HG03575 (cell line): Measurements from ENCODE around the gene SPRY4.
"Not testable (repeated sequence)": the region's sequence is repeated elsewhere in the genome, so short reads cannot be mapped to it uniquely, and the experiment has no call there.

Source experiments
- ATAC-seq: cut with Tn5 transposase; IDR thresholded peaks from one replicate; pipeline ENCODE4 v1.9.1; 2021; ENCODE audit not compliant: unreplicated experiment, insufficient number of reproducible peaks, low FRiP score; ENCODE audit errors: extremely low read depth

Gene SPRY4

GRCh38 chr5:142300677-142301076 is 24.1 kb downstream of the SPRY4 start:
- no peak for ATAC-seq

GRCh38 chr5:142298789-142299188 is 26.0 kb downstream of the SPRY4 start:
- ATAC-seq, result no peak

GRCh38 chr5:142297786-142298185 is 27.0 kb downstream of the SPRY4 start:
- not testable (repeated sequence) for ATAC-seq

- ATAC-seq, result no peak
Observed at GRCh38 chr5:142296914-142297417, 27.9 kb downstream of the SPRY4 start.

DNA sequence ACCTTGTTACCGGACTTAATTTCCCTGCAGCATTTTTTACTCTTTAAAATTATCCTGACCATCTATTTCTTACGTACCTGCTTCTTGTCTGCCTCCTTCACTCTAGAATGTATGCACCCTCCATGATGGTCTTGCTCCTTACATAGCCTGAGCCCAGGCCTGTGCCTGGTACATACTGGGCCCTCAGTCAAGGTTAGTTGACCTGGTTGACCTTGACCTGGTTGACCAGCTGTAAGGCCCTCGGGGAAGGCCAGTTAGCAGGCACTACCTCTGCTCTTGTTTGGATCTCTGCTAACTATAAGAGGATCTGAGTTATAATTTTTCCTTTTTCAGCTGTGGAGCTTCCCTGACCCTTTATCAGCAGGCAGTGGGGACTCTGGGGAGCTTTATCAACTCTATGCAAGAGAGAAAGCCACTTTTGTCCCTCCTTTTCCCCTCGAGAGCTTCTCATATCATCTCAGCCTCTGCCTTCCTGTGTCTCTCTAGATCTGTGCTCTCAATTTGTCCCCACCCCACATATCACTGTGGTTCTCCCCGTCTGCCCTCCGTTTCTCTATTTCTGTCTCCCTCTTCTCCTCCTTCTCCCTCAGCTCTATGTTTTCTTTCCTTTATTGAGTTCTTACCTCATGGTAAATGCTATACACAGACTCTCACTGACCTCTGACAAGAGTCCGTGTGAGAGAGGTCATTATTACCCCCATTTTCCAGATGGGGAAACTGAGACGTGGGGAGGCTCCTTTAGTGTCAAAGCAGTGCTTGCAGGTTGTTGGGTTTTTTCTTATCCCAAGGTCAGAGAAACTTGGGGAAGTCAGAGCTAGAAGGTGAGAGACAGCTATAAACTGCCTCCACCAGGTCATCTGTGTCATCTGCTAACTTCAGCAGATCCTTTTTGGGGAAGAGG is 28.6 kb downstream of the SPRY4 start:
- no peak for ATAC-seq

- ATAC-seq, result no peak
Observed at GRCh38 chr5:142295084-142295758, 29.6 kb downstream of the SPRY4 start.

GRCh38 chr5:142293486-142293885 is 31.3 kb downstream of the SPRY4 start:
- no peak for ATAC-seq

DNA sequence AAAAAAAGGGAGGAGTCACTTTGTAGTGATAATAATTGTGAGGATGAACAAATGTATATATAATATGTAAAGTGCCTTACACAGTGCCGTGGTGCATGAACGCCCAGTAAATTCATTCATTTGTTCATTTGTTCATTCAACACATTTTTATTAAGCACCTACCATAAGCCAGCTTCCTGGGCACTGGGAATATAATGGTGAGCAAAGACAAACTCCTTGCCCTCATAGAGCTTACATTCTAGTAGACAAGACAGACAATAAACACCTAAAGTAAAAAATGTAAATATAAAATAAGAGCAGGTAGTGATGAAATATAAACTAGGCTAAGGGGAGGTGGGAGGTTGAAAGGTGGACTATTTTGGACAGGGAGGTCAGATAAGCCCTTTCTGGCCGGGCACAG is 32.0 kb downstream of the SPRY4 start:
- ATAC-seq, result no peak

GRCh38 chr5:142292249-142292648 is 32.6 kb downstream of the SPRY4 start:
- ATAC-seq, result no peak

DNA sequence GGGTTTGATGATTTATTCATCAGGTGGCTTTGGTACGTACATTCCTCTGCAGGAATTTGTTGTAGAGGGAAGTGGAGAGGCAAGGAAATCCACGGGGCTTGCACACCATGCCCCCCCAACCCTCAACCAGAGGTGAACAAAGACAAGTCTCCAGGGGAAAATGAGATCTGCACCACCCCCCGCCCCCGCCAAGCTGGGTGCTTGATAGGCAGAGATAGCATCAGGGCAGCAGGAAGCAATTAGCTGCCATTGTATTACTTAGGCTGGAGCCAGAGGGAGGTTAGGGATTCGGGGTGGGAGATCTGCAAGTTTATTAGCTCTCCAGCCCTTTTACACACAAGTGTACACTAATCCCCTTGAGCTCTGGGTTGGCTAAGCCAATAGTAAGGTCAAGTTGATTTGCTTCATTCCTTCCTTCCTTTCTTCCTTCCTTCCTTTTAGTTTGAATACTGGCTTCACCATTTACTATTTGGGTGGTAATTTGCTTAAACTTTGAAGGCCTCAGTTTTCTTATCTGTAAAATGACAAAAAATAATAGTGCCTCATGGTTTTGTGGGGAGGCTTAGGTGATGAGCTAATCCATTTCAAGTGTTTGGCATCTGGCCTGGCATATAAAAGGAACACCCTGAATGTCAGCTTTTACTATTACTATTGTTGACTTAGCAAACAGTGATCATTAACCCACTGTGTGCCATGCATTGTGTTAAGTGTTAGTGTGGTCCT is 34.1 kb downstream of the SPRY4 start:
- ATAC-seq, result no peak

GRCh38 chr5:142289708-142290576 is 34.9 kb downstream of the SPRY4 start:
- ATAC-seq, result no peak

DNA sequence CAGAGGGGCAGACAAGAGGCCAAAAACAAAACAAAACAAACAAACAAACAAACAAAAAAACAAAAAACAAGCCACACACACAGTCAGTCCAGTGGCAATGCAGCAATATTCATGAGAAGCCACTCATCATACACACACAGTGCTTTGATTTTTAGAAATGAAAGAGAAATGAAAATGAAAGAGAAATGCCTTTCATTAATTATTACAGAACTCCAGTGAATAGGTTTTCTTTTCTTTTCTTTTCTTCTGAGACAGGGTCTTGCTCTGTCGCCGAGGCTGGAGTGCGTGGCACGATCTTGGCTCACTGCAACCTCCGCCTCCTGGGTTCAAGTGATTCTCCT is 36.9 kb downstream of the SPRY4 start:
- no peak for ATAC-seq

DNA sequence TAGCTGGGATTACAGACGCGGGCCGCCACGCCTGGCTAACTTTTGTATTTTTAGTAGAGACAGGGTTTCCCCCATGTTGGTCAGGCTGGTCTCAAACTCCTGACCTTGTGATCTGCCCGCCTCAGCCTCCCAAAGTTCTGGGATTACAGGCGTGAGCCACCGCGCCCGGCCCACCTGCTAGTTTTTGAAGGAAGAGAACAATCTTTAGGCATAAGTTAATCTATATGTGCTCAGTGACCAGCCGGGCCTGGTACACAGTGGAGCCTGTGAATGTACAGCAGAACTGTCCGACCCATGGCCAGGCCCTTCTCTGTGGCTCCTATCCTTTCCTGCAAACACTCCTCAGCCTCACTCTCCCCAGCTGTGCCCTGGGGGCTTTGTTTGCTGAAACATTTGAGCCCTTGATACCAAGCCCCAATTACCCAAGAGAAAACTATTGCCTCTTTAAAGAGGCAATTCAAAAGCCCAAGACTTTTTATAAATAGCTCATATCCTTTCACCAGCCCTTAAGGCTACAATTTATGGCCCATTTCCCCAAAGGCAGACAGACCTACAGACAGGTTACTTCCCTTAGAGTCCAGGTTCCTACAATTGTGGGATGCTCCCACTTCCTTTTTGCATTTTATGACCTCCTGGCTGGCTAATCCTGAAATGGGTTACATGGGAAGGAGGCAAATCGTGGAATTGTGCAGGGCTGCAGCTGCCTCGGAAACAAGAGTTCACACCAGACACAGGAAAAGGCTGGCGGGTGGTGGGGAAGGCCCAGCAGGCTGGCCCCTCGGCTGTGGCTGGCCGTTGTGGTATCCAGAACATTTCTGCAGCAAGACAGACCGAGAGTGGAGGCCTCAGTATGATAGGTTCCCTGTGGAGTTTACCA is 37.5 kb downstream of the SPRY4 start:
- ATAC-seq, result no peak

GRCh38 chr5:142286111-142286510 is 38.7 kb downstream of the SPRY4 start:
- ATAC-seq, result no peak

DNA sequence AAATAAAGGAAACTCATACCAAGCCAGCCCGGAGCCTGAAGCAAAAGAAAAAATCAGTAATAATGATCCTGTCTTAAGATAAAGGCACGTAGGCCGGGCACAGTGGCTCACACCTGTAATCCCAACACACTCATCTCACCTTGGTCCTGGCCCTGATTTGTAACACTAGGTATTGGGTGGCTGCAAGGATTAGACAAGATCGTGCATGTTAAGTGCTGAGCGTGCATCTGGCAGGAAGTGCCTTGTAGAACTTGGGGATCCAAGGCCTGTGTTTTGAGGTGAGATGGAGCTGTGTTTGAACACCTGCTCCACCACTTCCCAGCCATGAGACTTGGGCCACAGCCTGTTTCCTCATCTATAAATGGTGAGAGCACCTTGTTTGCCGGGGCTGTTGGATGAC is 41.5 kb downstream of the SPRY4 start:
- no peak for ATAC-seq

DNA sequence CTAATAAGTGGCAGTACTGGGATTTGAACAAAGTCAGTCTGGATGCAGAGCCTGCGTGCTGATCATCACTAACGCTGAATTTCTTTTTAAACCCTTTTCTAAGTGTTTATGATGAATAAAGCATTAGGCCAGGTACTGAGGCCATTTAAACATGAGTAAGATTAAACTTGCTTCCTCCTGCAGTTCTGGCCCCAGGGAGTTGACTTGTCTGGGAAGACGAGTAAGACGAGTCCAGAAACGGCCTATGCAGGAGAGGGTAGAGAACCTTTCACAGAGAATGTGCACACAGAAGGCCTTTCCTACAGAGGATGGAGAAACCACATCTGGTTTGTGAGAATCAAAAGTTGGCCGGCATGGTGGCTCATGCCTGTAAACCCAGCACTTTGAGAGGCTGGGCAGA is 42.9 kb downstream of the SPRY4 start:
- ATAC-seq, result no peak

DNA sequence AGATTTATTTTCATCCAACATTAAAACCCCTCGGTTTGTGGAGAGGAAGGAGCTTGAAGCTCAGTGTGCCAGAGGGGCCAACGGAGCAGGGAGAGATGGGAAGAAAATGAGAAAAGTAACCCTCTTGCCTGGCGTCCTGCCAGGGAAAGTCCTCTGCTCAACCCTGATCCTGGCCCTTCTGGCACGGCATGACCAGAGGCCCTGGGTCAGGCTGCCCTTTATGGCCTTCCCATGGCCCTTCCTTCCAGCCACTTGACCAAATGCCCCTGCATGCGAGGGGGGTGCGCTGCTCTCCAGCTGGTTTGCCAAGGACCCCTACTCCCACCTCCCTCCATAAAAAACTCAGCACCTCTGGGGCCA is 43.8 kb downstream of the SPRY4 start:
- ATAC-seq, result no peak
